CD14-positive monocyte (primary cell): Measurements from ENCODE around the gene BBS9. TPM values are rescaled to one million over a fixed set of nuclear protein-coding genes. Genes with fewer than 3 reads are reported as not detected.

Experiments
- DNase-seq, 3 donors: peaks; one replicate each; pipeline ENCODE4 v3.0.0-alpha.2; 2011 to 2022
- H2AFZ ChIP-seq: 2 replicates; pipeline ENCODE4 v1.6.0; 2012; ENCODE audit warnings: mild to moderate bottlenecking, low read depth, low read length, inconsistent platforms; ENCODE audit not compliant: insufficient read depth, poor library complexity, severe bottlenecking
- H3K27ac ChIP-seq, 2 donors: 1 replicate in 1 of 2; 2 replicates in 1 of 2; pipeline ENCODE4 v1.5.1; 2012 to 2013; ENCODE audit warnings: low read length in 2 of 2, control low read depth in 1 of 2, inconsistent platforms in 1 of 2, low read depth in 1 of 2, mild to moderate bottlenecking in 1 of 2
- H3K27me3 ChIP-seq, 2 donors: one replicate each; pipeline versions ENCODE4 v1.6.0 to v1.6.1; 2011 to 2013; ENCODE audit warnings: low read length in 2 of 2; ENCODE audit not compliant: control insufficient read depth in 2 of 2, insufficient read depth in 2 of 2
- H3K36me3 ChIP-seq, 2 donors: replicated peaks in 1 of 2; 1 replicate in 1 of 2; 2 replicates in 1 of 2; pipeline versions ENCODE4 v1.5.1 to v1.6.1; 2012 to 2013; ENCODE audit warnings: low read length in 2 of 2, control low read depth in 1 of 2, inconsistent platforms in 1 of 2, mild to moderate bottlenecking in 1 of 2; ENCODE audit not compliant: insufficient read depth in 2 of 2, control insufficient read depth in 1 of 2
- H3K4me1 ChIP-seq, 2 donors: 1 replicate in 1 of 2; 2 replicates in 1 of 2; pipeline versions ENCODE4 v1.5.1 to v1.6.1; 2012 to 2013; ENCODE audit warnings: low read length in 2 of 2, control low read depth in 1 of 2, inconsistent platforms in 1 of 2, mild to moderate bottlenecking in 1 of 2, moderate library complexity in 1 of 2; ENCODE audit not compliant: insufficient read depth in 2 of 2, control insufficient read depth in 1 of 2
- H3K4me2 ChIP-seq: replicated peaks from 2 replicates; pipeline ENCODE3; 2012; ENCODE audit warnings: low read length, moderate library complexity, mild to moderate bottlenecking; ENCODE audit not compliant: poor library complexity, severe bottlenecking; ENCODE audit errors: extremely low read depth
- H3K4me3 ChIP-seq, 3 experiments: fragments of 200-600 bp in 1 of 3; sonication (generic) in 1 of 3; replicated peaks in 1 of 3; 1 replicate in 2 of 3; 2 replicates in 1 of 3; pipeline ENCODE4 v1.5.1; 2011 to 2013; ENCODE audit warnings: low read length in 3 of 3, mild to moderate bottlenecking in 3 of 3, control low read depth in 2 of 3, low read depth in 2 of 3, inconsistent platforms in 1 of 3, moderate library complexity in 1 of 3
- H3K79me2 ChIP-seq: 2 replicates; pipeline ENCODE4 v1.6.0; 2012; ENCODE audit warnings: mild to moderate bottlenecking, control low read depth, inconsistent platforms, low read length, moderate library complexity; ENCODE audit not compliant: insufficient read depth
- H3K9ac ChIP-seq: 2 replicates; pipeline ENCODE4 v1.6.0; 2017; ENCODE audit warnings: low read length, mild to moderate bottlenecking; ENCODE audit not compliant: insufficient read depth, poor library complexity, severe bottlenecking
- H3K9me3 ChIP-seq, 2 donors: replicated peaks in 1 of 2; 1 replicate in 1 of 2; 2 replicates in 1 of 2; pipeline versions ENCODE4 v1.5.1 to v1.6.1; 2012 to 2013; ENCODE audit warnings: low read length in 2 of 2, control low read depth in 1 of 2; ENCODE audit not compliant: control insufficient read depth in 1 of 2, insufficient read depth in 1 of 2
- H4K20me1 ChIP-seq: 2 replicates; pipeline ENCODE4 v1.6.0; 2012; ENCODE audit warnings: mild to moderate bottlenecking, low read length, control low read depth, moderate library complexity; ENCODE audit not compliant: insufficient read depth
- H3K27ac Mint-ChIP-seq, 7 donors: one replicate each; pipeline ENCODE4 v1.8.0; 2020; ENCODE audit warnings: mild to moderate bottlenecking in 7 of 7, mixed read lengths in 7 of 7, moderate library complexity in 6 of 7, inconsistent platforms in 2 of 7
- H3K27me3 Mint-ChIP-seq, 3 donors: one replicate each; pipeline ENCODE4 v1.8.0; 2021 to 2022; ENCODE audit warnings: low read depth in 3 of 3, mild to moderate bottlenecking in 3 of 3, mixed read lengths in 3 of 3, moderate library complexity in 3 of 3, inconsistent platforms in 1 of 3
- H3K36me3 Mint-ChIP-seq, 2 donors: one replicate each; pipeline ENCODE4 v1.8.0; 2020; ENCODE audit warnings: mixed read lengths in 2 of 2, inconsistent platforms in 1 of 2, mild to moderate bottlenecking in 1 of 2
- H3K4me1 Mint-ChIP-seq: one replicate; pipeline ENCODE4 v1.8.0; 2020; ENCODE audit warnings: mild to moderate bottlenecking, mixed read lengths
- H3K4me3 Mint-ChIP-seq, 2 donors: one replicate each; pipeline ENCODE4 v1.8.0; 2020; ENCODE audit warnings: mild to moderate bottlenecking in 2 of 2, mixed read lengths in 2 of 2, moderate library complexity in 1 of 2
- H3K9me3 Mint-ChIP-seq, 7 donors: one replicate each; pipeline ENCODE4 v1.8.0; 2020 to 2022; ENCODE audit warnings: mixed read lengths in 7 of 7, mild to moderate bottlenecking in 6 of 7, moderate library complexity in 6 of 7, inconsistent platforms in 2 of 7
- WGBS: methylation state at CpG from one replicate; pipeline ENCODE4 v1.1.5; 2013; ENCODE audit warnings: missing lambda C conversion rate; ENCODE audit not compliant: insufficient coverage; 5-methylcytosine and 5-hydroxymethylcytosine counted together
- intact Hi-C, 2 donors: fragments of 100-400 bp; cut with micrococcal nuclease; formaldehyde crosslinking; loops; one replicate each; pipeline versions ENCODE4 v1.15.0 to v1.15.1; 2023
- polyA plus RNA-seq, 3 donors: library from polyadenylated mRNA; depleted of rRNA in 1 of 3; unstranded in 2 of 3; stranded (reverse) in 1 of 3; fragments of 300-500 nt in 2 of 3; fragments of >200 nt in 1 of 3; fragmentation: Illumina TruSeq in 2 of 3; gene quantifications; 1 replicate in 2 of 3; 2 replicates in 1 of 3; pipeline ENCODE4 v1.2.3, GENCODE V29; 2012 to 2021
- TF ChIP-seq, protein P1 (sequence below): fragments of 200-600 bp; IDR thresholded peaks from one replicate; pipeline ENCODE4 v1.8.0; 2022; ENCODE audit warnings: antibody characterized with exemption, mild to moderate bottlenecking

The BBS9 gene
- polyA plus RNA-seq, 3 donors, result 4.9 to 7.5 (median 6.8) TPM

DNA sequence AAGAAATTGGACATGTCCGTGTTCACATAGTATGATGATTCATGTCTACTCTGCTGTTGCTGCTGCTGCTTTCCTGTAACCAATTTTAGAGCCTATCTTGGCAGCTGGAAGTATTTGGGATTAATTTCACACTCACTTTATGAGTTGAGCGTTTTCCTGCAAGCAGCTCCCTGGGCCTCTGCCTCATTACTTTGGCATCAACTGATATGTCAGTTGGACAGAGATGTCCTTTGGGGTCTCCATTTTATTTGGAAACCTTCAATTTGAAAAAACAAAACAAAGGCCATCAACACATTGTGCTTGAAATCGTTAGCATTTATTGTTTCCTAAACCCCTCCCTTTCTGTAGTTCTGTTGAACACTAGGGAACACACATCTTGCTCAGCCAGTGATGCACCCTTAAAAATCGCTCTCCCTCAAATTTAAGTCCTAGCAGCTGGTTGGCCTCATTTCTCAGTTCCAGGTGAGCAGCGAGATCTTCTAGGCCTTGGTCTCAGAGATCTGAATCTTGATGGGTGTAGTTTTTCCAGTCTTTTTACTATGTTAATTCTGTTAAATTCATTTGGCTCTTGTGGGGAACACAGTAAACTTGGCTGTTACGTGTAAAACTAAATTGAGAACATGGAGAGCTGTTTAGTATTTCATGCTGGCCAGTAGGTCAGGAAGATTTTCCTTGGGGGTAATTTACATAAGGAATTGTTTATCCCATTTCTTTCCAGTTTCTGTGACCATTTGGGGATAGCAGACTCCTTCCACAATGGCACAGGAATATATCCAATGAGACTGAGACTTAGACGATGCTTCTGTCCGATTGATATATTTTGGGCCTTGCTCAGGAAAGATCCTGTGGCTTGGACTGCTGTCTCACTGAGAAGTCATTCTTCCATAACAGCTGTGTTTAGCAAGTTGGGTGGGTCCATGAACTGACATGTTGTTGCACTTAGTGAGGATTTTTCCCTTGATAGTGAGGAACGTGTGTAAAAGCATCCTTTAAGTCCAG is 371.6 kb downstream of the BBS9 start:
- no peaks in the 10 kb centered on the region for H3K4me1 Mint-ChIP-seq
- H3K79me2 ChIP-seq, result no peaks in the 10 kb centered on the region
- WGBS, result 90% methylated on average over 4 of the region's 9 CpGs
- no peak overlapping the region for H3K4me3 ChIP-seq
- no peak overlapping the region for H3K27ac ChIP-seq
- H3K36me3 Mint-ChIP-seq, result no peaks in the 10 kb centered on the region
- no peaks in the 10 kb centered on the region for H3K36me3 ChIP-seq
- H3K9me3 ChIP-seq, result no peaks in the 10 kb centered on the region
- intact Hi-C loops, result no loop called here
- DNase-seq, result no peak
- H3K4me2 ChIP-seq, result no peak overlapping the region
- H3K9ac ChIP-seq, result no peak overlapping the region
- no peaks in the 10 kb centered on the region for H4K20me1 ChIP-seq
- H3K27me3 Mint-ChIP-seq, result peaks cover 0 to 2% (median 0%) of the 10 kb centered on the region in 3 donors
- H3K27ac Mint-ChIP-seq, result no peak overlapping the region
- no peaks in the 10 kb centered on the region for H3K4me1 ChIP-seq
- TF ChIP-seq, protein P1, sequence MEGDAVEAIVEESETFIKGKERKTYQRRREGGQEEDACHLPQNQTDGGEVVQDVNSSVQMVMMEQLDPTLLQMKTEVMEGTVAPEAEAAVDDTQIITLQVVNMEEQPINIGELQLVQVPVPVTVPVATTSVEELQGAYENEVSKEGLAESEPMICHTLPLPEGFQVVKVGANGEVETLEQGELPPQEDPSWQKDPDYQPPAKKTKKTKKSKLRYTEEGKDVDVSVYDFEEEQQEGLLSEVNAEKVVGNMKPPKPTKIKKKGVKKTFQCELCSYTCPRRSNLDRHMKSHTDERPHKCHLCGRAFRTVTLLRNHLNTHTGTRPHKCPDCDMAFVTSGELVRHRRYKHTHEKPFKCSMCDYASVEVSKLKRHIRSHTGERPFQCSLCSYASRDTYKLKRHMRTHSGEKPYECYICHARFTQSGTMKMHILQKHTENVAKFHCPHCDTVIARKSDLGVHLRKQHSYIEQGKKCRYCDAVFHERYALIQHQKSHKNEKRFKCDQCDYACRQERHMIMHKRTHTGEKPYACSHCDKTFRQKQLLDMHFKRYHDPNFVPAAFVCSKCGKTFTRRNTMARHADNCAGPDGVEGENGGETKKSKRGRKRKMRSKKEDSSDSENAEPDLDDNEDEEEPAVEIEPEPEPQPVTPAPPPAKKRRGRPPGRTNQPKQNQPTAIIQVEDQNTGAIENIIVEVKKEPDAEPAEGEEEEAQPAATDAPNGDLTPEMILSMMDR, result no peak
- no peak overlapping the region for H3K4me3 Mint-ChIP-seq
- no peaks in the 10 kb centered on the region for H3K9me3 Mint-ChIP-seq
- no peak overlapping the region for H2AFZ ChIP-seq
- H3K27me3 ChIP-seq, result no peaks in the 10 kb centered on the region

DNA sequence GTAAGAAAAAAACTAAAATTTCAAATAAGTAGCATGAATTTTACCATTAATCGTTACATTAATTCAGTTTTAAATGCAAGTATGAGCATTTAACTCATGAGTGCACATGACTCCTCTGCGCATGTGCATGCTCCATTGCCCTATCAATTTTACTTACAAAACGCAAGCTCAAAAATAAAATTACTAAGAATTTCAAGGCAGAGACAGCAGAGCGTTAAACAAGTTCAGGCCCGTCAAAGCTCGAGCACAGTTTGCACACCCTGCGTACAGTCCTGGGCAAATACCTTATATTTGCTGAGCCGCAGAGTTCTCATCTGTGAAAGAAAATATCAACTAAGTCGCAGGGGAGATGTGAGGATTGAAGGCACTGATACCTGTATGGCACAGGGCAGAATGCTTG is 373.6 kb downstream of the BBS9 start:
- no peak for DNase-seq
- H3K4me3 Mint-ChIP-seq, result no peak overlapping the region
- H3K4me2 ChIP-seq, result no peak overlapping the region
- H3K9ac ChIP-seq, result no peak overlapping the region
- H3K9me3 Mint-ChIP-seq, result no peaks in the 10 kb centered on the region
- H3K27me3 ChIP-seq, result no peaks in the 10 kb centered on the region
- H3K36me3 ChIP-seq, result no peaks in the 10 kb centered on the region
- no peak overlapping the region for H3K27ac ChIP-seq
- no peaks in the 10 kb centered on the region for H3K4me1 Mint-ChIP-seq
- H3K4me1 ChIP-seq, result no peaks in the 10 kb centered on the region
- intact Hi-C loops, result no loop called here
- TF ChIP-seq, protein P1, result no peak
- H3K27ac Mint-ChIP-seq, result no peak overlapping the region
- H3K79me2 ChIP-seq, result no peaks in the 10 kb centered on the region
- no peaks in the 10 kb centered on the region for H4K20me1 ChIP-seq
- H3K9me3 ChIP-seq, result no peaks in the 10 kb centered on the region
- H2AFZ ChIP-seq, result no peak overlapping the region
- H3K36me3 Mint-ChIP-seq, result peaks cover 0 to 2% of the 10 kb centered on the region in 2 donors
- no peak overlapping the region for H3K4me3 ChIP-seq
- 100% methylated on average over 8 of the region's 9 CpGs for WGBS
- H3K27me3 Mint-ChIP-seq, result peaks cover 0 to 2% (median 0%) of the 10 kb centered on the region in 3 donors
